Stimulated activated CD8-positive, alpha-beta memory T cell treated with anti-CD3 and anti-CD28 coated beads, Interleukin-4, amount 100 ng/mL, for 1 hour (primary cell): ENCODE measurements around the gene ZFYVE21.
"Not testable (repeated sequence)": the region's sequence is repeated elsewhere in the genome, so short reads cannot be mapped to it uniquely, and the experiment has no call there.

Experiments used
- DNase-seq, 2 donors: peaks; one replicate each; pipeline ENCODE4 v3.0.0-alpha.2; 2020; ENCODE audit warnings: low read depth in 2 of 2, low spot score in 1 of 2

The ZFYVE21 gene

DNA sequence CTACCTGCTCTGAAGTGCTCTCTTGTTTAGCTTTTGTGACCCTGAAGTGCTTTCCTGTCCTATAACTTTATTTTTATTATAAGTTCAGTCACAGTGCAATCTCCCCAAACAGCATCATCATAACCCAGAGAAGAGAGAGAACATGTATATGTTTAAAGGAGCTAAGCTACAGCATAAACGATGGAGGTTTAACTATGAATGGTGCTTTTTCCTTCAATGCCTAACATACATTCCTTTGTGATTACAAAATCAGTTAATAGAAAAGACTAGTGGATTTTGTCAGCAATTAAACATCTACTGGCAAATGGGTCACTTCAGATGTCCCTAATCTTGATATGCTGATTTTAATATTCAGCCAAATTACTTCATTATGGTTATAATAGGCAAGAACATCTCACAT is 46.4 kb downstream of the ZFYVE21 start:
- no peak for DNase-seq

DNA sequence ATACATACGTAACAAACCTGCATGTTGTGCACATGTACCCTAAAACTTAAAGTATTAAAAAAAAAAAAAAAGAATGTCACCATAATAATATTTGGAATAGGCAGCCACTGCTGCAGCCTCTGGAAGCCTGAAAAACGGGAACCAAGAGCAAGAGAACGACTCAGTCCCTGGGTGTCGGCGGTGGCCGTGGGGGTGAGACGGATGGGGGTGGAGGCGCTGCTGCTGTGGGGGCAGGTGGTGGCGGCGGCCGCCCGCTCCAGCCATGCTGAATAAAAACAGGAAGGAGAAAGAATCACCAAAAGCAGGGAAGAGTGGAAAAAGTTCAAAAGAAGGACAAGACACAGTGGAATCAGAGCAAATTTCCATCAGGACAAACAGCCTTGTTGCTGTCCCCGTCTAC is 46.9 kb downstream of the ZFYVE21 start:
- no peak for DNase-seq

DNA sequence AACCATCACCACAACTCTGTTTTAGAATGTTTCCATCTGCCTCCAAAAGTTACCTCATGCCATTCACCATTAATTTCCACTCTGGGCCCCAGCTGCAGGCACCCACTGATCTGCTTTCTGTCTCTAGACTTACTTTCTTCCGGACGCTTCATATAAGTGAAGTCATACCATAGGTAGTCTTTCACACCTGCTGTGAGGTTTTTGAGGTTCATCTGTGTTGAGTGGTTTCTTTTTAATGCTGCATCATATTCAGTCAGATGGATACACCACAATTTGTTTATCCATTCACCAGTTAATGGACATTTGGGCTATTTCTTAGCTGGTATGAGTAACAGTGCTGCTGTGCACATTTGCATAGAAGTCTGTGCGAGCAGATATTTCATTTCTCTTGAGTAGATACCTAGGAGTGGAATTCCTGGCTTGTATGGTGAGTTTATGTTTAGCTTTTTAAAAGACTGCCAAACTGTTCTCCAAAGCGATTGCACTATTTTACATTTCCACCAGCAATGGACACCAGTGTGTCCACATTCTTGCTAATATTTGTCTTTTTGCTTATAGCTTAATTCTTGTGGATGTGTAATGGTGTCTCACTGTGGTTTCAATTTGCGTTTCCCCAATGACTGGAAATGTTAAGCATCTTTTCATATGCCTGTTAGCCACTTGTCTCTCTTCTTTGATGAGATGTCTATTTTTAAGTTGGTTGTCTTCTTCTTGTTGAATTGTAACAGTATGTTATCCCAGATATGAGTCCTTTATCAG is 48.3 kb downstream of the ZFYVE21 start:
- no peak for DNase-seq

DNA sequence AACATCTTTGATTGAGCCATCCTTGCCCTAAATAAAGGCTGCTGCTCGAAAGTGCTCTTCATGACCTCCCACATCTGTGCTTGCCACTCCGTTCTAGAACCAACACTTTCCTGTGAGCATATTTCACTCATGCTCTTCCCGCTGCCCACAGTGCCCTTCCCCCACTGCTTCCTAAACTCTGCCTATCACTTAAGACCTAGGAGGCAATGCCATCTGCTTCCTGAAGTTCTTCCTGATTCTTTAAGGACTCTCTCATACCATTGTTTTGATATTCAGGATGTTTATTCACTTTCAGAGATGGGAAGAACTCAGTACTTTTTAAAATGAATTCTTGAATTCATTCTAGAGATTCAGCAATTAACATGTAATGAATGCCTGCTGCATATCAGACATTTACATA is 49.9 kb downstream of the ZFYVE21 start:
- DNase-seq = no peak

DNA sequence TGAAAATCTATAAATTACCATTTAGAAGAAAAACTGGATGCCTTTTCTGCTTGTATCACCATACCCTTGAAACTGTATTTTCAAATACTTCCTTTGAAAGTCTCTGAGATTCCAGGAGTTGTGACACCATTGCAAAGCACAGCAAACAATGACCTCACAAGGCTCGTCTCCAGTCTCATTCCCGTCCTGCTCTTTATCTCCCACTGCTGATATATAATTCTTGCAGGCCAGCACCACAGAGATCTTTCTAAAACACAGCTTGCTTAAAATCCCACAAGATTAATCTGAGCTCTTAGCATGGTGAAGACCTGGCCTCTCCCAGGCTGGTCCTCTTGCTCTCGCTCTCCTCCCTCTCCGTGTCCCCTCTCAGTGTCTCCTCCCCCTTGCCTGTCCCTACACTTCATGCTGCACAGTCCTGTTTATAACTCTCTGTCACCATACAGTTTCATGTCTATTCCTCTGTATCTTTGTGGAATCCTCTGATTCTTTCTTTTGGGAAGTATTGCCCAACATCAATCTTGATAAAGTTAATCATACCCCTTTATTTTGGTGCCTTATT is 51.8 kb downstream of the ZFYVE21 start:
- DNase-seq = no peak

DNA sequence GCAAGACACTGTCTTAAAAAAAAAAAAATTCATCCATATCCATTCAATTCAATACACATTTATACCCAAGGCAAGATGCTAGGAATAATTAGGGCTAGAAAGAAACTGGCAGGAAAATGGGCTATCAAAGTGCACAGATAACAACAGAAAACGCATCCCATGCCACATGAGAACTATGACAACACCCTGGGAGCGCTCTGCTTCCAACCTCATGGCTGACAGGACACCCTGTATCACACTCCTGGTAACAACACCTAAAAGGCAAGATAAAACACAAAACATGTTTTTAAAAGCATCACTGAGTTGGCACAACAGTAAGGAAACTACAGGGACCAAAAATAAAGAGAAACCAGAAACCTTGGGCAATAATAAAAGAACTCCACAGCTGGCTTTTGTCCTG is 54.9 kb downstream of the ZFYVE21 start:
- DNase-seq = no peak

DNA sequence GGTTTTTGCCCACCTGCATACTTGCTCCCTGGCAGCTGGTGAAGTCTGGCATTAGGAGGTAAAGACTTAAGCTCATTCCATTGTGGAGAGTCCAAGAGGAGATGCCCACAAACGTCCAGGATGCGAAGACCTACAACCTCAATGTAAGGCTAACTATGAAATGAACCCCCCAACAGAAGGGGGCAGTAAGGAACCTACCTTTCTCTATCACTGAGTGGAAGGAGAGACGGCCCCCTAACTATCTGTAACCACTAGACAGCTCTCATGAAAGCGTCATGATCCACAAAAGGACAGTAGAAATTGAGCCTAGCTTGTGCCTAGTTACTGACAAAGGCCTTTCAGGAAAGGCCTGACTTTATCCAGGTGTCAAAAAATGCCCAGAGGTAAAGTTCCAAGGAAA is 55.3 kb downstream of the ZFYVE21 start:
- DNase-seq = no peak

DNA sequence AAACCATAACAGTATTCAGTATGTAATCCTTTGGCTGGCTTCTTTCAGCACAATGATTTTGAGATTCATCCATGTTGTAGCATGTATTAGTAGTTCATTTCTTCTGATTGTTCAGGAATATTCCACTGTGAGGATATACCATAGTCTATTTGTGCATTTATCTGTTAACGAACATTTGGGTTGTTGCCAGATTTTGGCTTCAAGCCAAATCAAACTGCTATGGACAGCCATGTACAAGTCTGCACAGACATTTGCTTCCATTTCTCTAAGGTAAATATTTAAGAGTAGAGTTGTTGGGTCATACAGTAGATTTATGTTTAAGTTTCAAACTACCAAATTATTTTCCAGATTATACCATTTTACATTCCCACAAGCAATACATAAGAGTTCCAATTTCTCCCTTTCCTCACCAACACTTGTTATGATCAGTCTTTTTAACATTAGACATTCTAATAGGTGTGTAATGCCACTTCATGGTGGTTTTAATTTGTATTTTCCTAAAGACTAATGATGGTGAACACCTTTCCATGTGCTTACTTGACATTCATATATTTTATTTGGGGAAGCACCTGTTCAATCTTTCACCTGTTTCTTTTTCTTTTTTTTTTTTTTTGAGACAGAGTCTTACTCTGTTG is 56.6 kb downstream of the ZFYVE21 start:
- no peak for DNase-seq

DNA sequence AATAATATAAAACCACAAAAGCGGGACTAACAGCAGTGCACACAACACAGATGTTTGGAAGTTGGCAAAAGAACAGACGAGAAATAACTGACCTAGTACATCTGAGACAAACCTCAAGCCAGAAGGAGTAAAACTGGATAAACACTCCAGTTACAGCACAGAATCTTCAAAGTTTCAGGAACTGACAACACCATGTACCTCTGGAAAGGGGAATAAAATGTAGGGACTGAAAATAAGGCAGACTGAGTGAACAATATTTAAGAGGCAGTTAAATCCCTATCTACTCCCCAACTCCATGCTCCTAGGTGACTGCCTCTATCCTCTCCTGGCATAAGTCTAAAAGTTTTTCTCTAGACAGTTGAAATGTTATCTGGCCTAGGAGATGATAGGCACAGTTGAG is 57.9 kb downstream of the ZFYVE21 start:
- DNase-seq = no peak

DNA sequence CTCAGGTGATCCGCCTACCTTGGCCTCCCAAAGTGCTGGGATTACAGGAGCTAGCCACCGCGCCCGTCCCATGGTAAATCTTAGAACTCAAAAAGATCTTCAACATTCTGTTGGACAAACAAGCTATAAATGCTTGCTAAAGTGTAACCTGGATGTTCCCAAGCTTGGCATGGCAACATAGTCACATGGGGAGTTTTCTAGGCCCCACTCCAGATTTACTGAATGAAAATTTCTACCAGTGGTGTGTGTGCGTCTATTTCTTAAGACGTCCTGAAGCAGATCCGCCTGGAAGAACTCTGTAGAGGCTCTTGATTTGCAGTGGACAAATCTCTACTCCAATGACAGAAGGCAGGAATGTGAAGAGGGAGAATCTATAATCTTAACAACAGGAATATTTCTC is 59.9 kb downstream of the ZFYVE21 start:
- no peak for DNase-seq

DNA sequence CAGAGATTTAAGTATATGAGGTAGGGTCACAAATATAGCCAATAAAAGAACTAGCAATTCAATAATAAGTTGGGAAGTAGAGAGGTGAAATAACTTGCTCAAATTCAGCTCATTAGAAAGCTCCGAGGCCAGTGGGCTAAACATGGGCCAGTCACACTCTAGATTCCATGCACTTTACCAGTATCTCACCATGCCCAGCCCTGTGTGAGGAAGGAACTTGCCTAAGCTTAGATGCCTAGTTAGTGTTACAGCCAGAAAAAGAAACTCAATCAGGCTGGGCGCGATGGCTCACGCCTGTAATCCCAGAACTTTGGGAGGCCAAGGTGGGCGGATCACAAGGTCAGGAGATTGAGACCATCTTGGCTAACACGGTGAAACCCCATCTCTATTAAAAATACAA is 60.7 kb downstream of the ZFYVE21 start:
- not testable (repeated sequence) for DNase-seq

DNA sequence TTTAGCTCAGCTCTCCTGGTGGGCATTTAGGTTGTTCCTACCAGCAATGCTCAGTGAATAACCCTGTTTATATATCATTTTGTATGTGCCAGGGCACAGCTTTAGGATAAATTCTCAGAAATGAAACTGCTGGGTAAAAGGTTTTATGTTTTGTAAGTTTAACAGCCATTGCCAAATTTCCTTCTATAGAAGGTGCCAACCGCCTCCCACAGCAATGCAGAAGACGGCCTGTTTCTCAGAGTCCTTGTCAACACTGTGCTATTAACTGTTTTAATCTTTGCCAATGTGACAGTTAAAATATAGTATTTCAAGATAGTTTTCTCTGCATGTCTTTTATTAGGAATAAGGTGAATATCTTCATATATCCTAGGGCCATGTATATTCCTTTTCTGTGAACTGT is 66.8 kb downstream of the ZFYVE21 start:
- DNase-seq = no peak
